H9 (cell line): Measurements from ENCODE around the gene RORB. TPM values are rescaled to one million over a fixed set of nuclear protein-coding genes. Genes with fewer than 3 reads are reported as not detected.

Experiments
- DNase-seq: peaks from one replicate; pipeline ENCODE4 v3.0.0-alpha.2; 2017
- H2AFZ ChIP-seq: one replicate; pipeline ENCODE4 v1.6.1; 2013; ENCODE audit warnings: mild to moderate bottlenecking, low read length, control low read depth, moderate library complexity
- H2AK5ac ChIP-seq: 2 replicates; pipeline ENCODE4 v1.6.1; 2013; ENCODE audit warnings: low read length, control low read depth, mixed read lengths; ENCODE audit not compliant: insufficient read length
- H2BK120ac ChIP-seq: one replicate; pipeline ENCODE4 v1.6.1; 2013; ENCODE audit warnings: low read depth, mild to moderate bottlenecking, low read length, control low read depth, inconsistent platforms; ENCODE audit not compliant: poor library complexity, severe bottlenecking
- H2BK12ac ChIP-seq: 2 replicates; pipeline ENCODE4 v1.6.1; 2013; ENCODE audit warnings: low read length, control low read depth, mixed read lengths, low read depth; ENCODE audit not compliant: insufficient read length
- H2BK15ac ChIP-seq: 2 replicates; pipeline ENCODE4 v1.6.1; 2013; ENCODE audit warnings: low read depth, low read length, control low read depth
- H2BK20ac ChIP-seq: one replicate; pipeline ENCODE4 v1.6.1; 2013; ENCODE audit warnings: low read depth, mild to moderate bottlenecking, low read length, control low read depth, inconsistent platforms; ENCODE audit not compliant: poor library complexity, severe bottlenecking
- H2BK5ac ChIP-seq: 2 replicates; pipeline ENCODE4 v1.6.1; 2013; ENCODE audit warnings: low read length, control low read depth, mixed read lengths; ENCODE audit not compliant: insufficient read length
- H3K14ac ChIP-seq: 2 replicates; pipeline ENCODE4 v1.6.1; 2013; ENCODE audit warnings: low read length, control low read depth; ENCODE audit not compliant: insufficient read depth
- H3K18ac ChIP-seq: 2 replicates; pipeline ENCODE4 v1.6.1; 2013; ENCODE audit warnings: low read depth, mild to moderate bottlenecking, mixed read lengths, low read length, control low read depth; ENCODE audit not compliant: insufficient read length
- H3K23ac ChIP-seq: 2 replicates; pipeline ENCODE4 v1.6.1; 2013; ENCODE audit warnings: low read length, control low read depth, mixed read lengths, low read depth; ENCODE audit not compliant: insufficient read length
- H3K23me2 ChIP-seq: 2 replicates; pipeline ENCODE4 v1.6.1; 2013; ENCODE audit warnings: low read depth, mild to moderate bottlenecking, mixed read lengths, low read length, control low read depth; ENCODE audit not compliant: insufficient read length, poor library complexity, severe bottlenecking
- H3K27ac ChIP-seq: 2 replicates; pipeline ENCODE4 v1.5.1; 2013; ENCODE audit warnings: low read length, control low read depth, mixed read lengths, low read depth; ENCODE audit not compliant: insufficient read length
- H3K27me3 ChIP-seq: 2 replicates; pipeline ENCODE4 v1.6.1; 2013; ENCODE audit warnings: low read length, control low read depth, inconsistent platforms; ENCODE audit not compliant: insufficient read depth
- H3K4ac ChIP-seq: 2 replicates; pipeline ENCODE4 v1.6.1; 2013; ENCODE audit warnings: low read depth, mild to moderate bottlenecking, control low read depth, inconsistent platforms, low read length, moderate library complexity
- H3K4me1 ChIP-seq: 2 replicates; pipeline ENCODE4 v1.6.1; 2013; ENCODE audit warnings: low read length, control low read depth, inconsistent platforms; ENCODE audit not compliant: insufficient read depth
- H3K4me2 ChIP-seq: 2 replicates; pipeline ENCODE4 v1.6.1; 2013; ENCODE audit warnings: low read length, control low read depth, mixed read lengths; ENCODE audit not compliant: insufficient read length, insufficient read depth
- H3K56ac ChIP-seq: 2 replicates; pipeline ENCODE4 v1.6.1; 2013; ENCODE audit warnings: low read depth, mild to moderate bottlenecking, mixed read lengths, low read length, control low read depth; ENCODE audit not compliant: insufficient read length
- H3K79me1 ChIP-seq: 2 replicates; pipeline ENCODE4 v1.6.1; 2013; ENCODE audit warnings: low read depth, mild to moderate bottlenecking, moderate library complexity, low read length, control low read depth, inconsistent platforms; ENCODE audit not compliant: insufficient read depth, poor library complexity, severe bottlenecking
- H3K79me2 ChIP-seq: 2 replicates; pipeline ENCODE4 v1.6.1; 2013; ENCODE audit warnings: low read length, control low read depth, inconsistent platforms; ENCODE audit not compliant: insufficient read depth
- H3K9ac ChIP-seq: 2 replicates; pipeline ENCODE4 v1.6.1; 2013; ENCODE audit warnings: low read length, control low read depth, mixed read lengths; ENCODE audit not compliant: insufficient read length; ENCODE audit errors: extremely low read depth
- H3K9me3 ChIP-seq: one replicate; pipeline ENCODE4 v1.6.1; 2013; ENCODE audit warnings: low read depth, low read length, inconsistent platforms; ENCODE audit not compliant: control insufficient read depth
- H3T11ph ChIP-seq: one replicate; pipeline ENCODE4 v1.6.1; 2013; ENCODE audit warnings: mild to moderate bottlenecking, low read length, control low read depth, inconsistent platforms
- H4K20me1 ChIP-seq: one replicate; pipeline ENCODE4 v1.6.1; 2013; ENCODE audit not compliant: control insufficient read depth, insufficient read length, insufficient read depth
- H4K5ac ChIP-seq: 2 replicates; pipeline ENCODE4 v1.6.1; 2013; ENCODE audit warnings: low read depth, mild to moderate bottlenecking, mixed read lengths, low read length, control low read depth; ENCODE audit not compliant: insufficient read length
- H4K8ac ChIP-seq: replicated peaks from 2 replicates; pipeline ENCODE4 v1.6.1; 2013; ENCODE audit warnings: low read length, control low read depth, mixed read lengths, low read depth; ENCODE audit not compliant: insufficient read length
- H4K91ac ChIP-seq: 2 replicates; pipeline ENCODE4 v1.6.1; 2013; ENCODE audit warnings: low read depth, mild to moderate bottlenecking, moderate library complexity, mixed read lengths, low read length, control low read depth; ENCODE audit not compliant: insufficient read length
- H3K27ac Mint-ChIP-seq, 3 experiments: 2 replicates in 2 of 3; 3 replicates in 1 of 3; pipeline ENCODE4 v1.8.0; 2020 to 2021; ENCODE audit warnings: mixed read lengths in 3 of 3, mild to moderate bottlenecking in 1 of 3, moderate library complexity in 1 of 3
- H3K27me3 Mint-ChIP-seq: 2 replicates; pipeline ENCODE4 v1.8.0; 2021; ENCODE audit warnings: low read depth, mild to moderate bottlenecking, moderate library complexity, mixed read lengths
- H3K36me3 Mint-ChIP-seq, 3 experiments: 2 replicates in 2 of 3; 3 replicates in 1 of 3; pipeline ENCODE4 v1.8.0; 2020 to 2021; ENCODE audit warnings: low read depth in 3 of 3, mixed read lengths in 3 of 3; ENCODE audit not compliant: insufficient read depth in 1 of 3
- H3K4me1 Mint-ChIP-seq, 2 experiments: 2 replicates each; pipeline ENCODE4 v1.8.0; 2020; ENCODE audit warnings: mixed read lengths in 2 of 2
- H3K4me3 Mint-ChIP-seq, 2 experiments: 2 replicates in 1 of 2; 3 replicates in 1 of 2; pipeline ENCODE4 v1.8.0; 2020 to 2021; ENCODE audit warnings: mild to moderate bottlenecking in 2 of 2, mixed read lengths in 2 of 2, moderate library complexity in 1 of 2
- H3K9me3 Mint-ChIP-seq, 2 experiments: 2 replicates in 1 of 2; 3 replicates in 1 of 2; pipeline ENCODE4 v1.8.0; 2020; ENCODE audit warnings: mild to moderate bottlenecking in 2 of 2, mixed read lengths in 2 of 2, moderate library complexity in 1 of 2
- WGBS: extraction: QIAGEN DNeasy Blood & Tissue Kit; methylation state at CpG from one replicate; pipeline ENCODE4 v1.1.7; 2013; ENCODE audit warnings: missing lambda C conversion rate, low lambda C conversion rate, mixed read lengths; ENCODE audit not compliant: insufficient read length; ENCODE audit errors: extremely low coverage; 5-methylcytosine and 5-hydroxymethylcytosine counted together
- total RNA-seq: library from RNA; stranded (reverse); gene quantifications from 2 replicates; pipeline ENCODE4 v1.2.1, GENCODE V29; 2021
- TF ChIP-seq, protein P1 (sequence below): fragments of 200-600 bp; sonication (generic); conservative IDR thresholded peaks from 3 replicates; pipeline ENCODE4 v1.8.0; 2021; ENCODE audit warnings: antibody characterized with exemption, mild to moderate bottlenecking

Gene RORB
- total RNA-seq, 1 experiment from 2014 or later: 0.31 TPM

DNA sequence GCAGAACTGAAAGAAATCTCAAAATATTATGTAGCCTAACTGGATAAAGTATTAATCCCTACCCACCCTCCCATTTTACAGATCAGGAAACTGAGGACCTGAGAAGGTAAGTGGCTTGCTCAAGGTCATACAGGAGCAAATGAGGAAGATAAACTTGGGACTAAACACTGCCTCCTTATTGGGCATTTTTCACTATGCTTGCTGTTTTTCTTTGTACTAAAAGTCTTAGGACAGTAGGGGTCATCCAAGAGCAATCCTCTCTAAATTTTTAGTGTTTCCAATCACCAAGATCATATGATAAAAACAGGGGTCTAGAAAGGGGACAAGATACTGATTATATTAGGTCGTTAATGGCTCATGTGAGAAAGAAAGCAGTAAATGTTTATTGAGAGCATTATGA, 80.8 kb downstream of the RORB start:
- H3K18ac ChIP-seq: no peak overlapping the region
- H2AK5ac ChIP-seq: no peak overlapping the region
- no peak overlapping the region for H3K27ac ChIP-seq
- Mint-ChIP-seq H3K27me3 (no peaks in the 10 kb centered on the region), H3K9me3 (no peaks in the 10 kb centered on the region), H3K4me1 (peaks cover 25 to 34% of the 10 kb centered on the region in 2 experiments), H3K27ac (0 out of 7 replicates have a peak overlapping the region, but pooled peaks of 1 of the 3 experiments have one; percentile 28), H3K36me3 (no peaks in the 10 kb centered on the region), H3K4me3 (no peak overlapping the region)
- H3K9me3 ChIP-seq: no peaks in the 10 kb centered on the region
- no peak overlapping the region for H4K8ac ChIP-seq
- H2BK12ac ChIP-seq: no peak overlapping the region
- no CpG with 5 or more reads among the region's 1 CpG for WGBS
- H3K4ac ChIP-seq: no peak overlapping the region
- H3K4me2 ChIP-seq: no peak overlapping the region
- H2BK120ac ChIP-seq: no peak overlapping the region
- H4K91ac ChIP-seq: no peak overlapping the region
- H4K5ac ChIP-seq: no peak overlapping the region
- no peaks in the 10 kb centered on the region for H3K23me2 ChIP-seq
- H2AFZ ChIP-seq: no peak overlapping the region
- no peak overlapping the region for H3T11ph ChIP-seq
- H3K23ac ChIP-seq: no peak overlapping the region
- H3K27me3 ChIP-seq: no peaks in the 10 kb centered on the region
- no peaks in the 10 kb centered on the region for H4K20me1 ChIP-seq
- H2BK15ac ChIP-seq: no peak overlapping the region
- no peak overlapping the region for H2BK20ac ChIP-seq
- no peak overlapping the region for H3K56ac ChIP-seq
- H3K14ac ChIP-seq: no peak overlapping the region
- TF ChIP-seq, protein P1, sequence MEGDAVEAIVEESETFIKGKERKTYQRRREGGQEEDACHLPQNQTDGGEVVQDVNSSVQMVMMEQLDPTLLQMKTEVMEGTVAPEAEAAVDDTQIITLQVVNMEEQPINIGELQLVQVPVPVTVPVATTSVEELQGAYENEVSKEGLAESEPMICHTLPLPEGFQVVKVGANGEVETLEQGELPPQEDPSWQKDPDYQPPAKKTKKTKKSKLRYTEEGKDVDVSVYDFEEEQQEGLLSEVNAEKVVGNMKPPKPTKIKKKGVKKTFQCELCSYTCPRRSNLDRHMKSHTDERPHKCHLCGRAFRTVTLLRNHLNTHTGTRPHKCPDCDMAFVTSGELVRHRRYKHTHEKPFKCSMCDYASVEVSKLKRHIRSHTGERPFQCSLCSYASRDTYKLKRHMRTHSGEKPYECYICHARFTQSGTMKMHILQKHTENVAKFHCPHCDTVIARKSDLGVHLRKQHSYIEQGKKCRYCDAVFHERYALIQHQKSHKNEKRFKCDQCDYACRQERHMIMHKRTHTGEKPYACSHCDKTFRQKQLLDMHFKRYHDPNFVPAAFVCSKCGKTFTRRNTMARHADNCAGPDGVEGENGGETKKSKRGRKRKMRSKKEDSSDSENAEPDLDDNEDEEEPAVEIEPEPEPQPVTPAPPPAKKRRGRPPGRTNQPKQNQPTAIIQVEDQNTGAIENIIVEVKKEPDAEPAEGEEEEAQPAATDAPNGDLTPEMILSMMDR: peak; percentile 67
- H2BK5ac ChIP-seq: no peak overlapping the region
- H3K79me1 ChIP-seq: no peaks in the 10 kb centered on the region
- no peaks in the 10 kb centered on the region for H3K79me2 ChIP-seq
- peaks cover 5% of the 10 kb centered on the region for H3K4me1 ChIP-seq
- no peak overlapping the region for H3K9ac ChIP-seq
- DNase-seq: no peak
